Measurements from ENCODE around the gene SPDYC. TPM values are rescaled to one million over a fixed set of nuclear protein-coding genes. Genes with fewer than 3 reads are reported as not detected.

The SPDYC gene
- total RNA-seq, 2 donors from 2014 or later, result not detected

- Histone ChIP-seq H3K4me3 (no peak overlapping the region), H3K36me3 (peaks cover 66% of the 10 kb centered on the region), H3K4me1 (ENCODE audit: control insufficient read depth in 1 of 2, low read depth in 2 of 2) (no peaks in the 10 kb centered on the region), H3K9me3 (no peaks in the 10 kb centered on the region), H3K27me3 (replicated peaks; ENCODE audit: insufficient read depth) (no peaks in the 10 kb centered on the region), H3K27ac (no peak overlapping the region)
- no peak for ATAC-seq (ENCODE audit: insufficient number of reproducible peaks, low FRiP score, low read depth)
- no peak for DNase-seq (ENCODE audit: low spot score)
- TF ChIP-seq CTCF (IDR thresholded peaks at IDR 0.05), result no peak
Measured at GRCh38 chr11:65209711-65210360, 39.8 kb downstream of the SPDYC start.

GRCh38 chr11:65210361-65210731, 40.3 kb downstream of the SPDYC start:
- Histone ChIP-seq H3K4me1 (ENCODE audit: control insufficient read depth in 1 of 2, low read depth in 2 of 2) (no peaks in the 10 kb centered on the region), H3K27me3 (replicated peaks; ENCODE audit: insufficient read depth) (no peaks in the 10 kb centered on the region), H3K9me3 (no peaks in the 10 kb centered on the region), H3K36me3 (peaks cover 61% of the 10 kb centered on the region), H3K4me3 (no peak overlapping the region), H3K27ac (no peak overlapping the region)
- no peak for DNase-seq (ENCODE audit: low spot score)
- no peak for TF ChIP-seq CTCF (IDR thresholded peaks at IDR 0.05)
- ATAC-seq (ENCODE audit: insufficient number of reproducible peaks, low FRiP score, low read depth), result no peak

GRCh38 chr11:65210748-65211147, 40.7 kb downstream of the SPDYC start:
- ATAC-seq (ENCODE audit: insufficient number of reproducible peaks, low FRiP score, low read depth) (no peak), DNase-seq (ENCODE audit: low spot score) (no peak)
- Histone ChIP-seq H3K4me3 (no peak overlapping the region), H3K27me3 (replicated peaks; ENCODE audit: insufficient read depth) (no peaks in the 10 kb centered on the region), H3K27ac (no peak overlapping the region), H3K36me3 (peaks cover 57% of the 10 kb centered on the region), H3K4me1 (ENCODE audit: control insufficient read depth in 1 of 2, low read depth in 2 of 2) (no peaks in the 10 kb centered on the region), H3K9me3 (no peaks in the 10 kb centered on the region)
- TF ChIP-seq CTCF (IDR thresholded peaks at IDR 0.05), result no peak

- no peaks in the 10 kb centered on the region for H3K27me3 ChIP-seq (replicated peaks; ENCODE audit: insufficient read depth)
- no peaks in the 10 kb centered on the region for H3K9me3 ChIP-seq
- ATAC-seq (ENCODE audit: insufficient number of reproducible peaks, low FRiP score, low read depth) (no peak), DNase-seq (ENCODE audit: low spot score) (no peak)
- H3K4me3 ChIP-seq, result no peak overlapping the region
- no peak for TF ChIP-seq CTCF (IDR thresholded peaks at IDR 0.05)
- no peak overlapping the region for H3K27ac ChIP-seq
- no peaks in the 10 kb centered on the region for H3K4me1 ChIP-seq (ENCODE audit: control insufficient read depth in 1 of 2, low read depth in 2 of 2)
- H3K36me3 ChIP-seq, result peaks cover 50% of the 10 kb centered on the region
Measured at GRCh38 chr11:65211293-65212105, 41.5 kb downstream of the SPDYC start.

GRCh38 chr11:65212226-65212801, 42.3 kb downstream of the SPDYC start:
- Histone ChIP-seq H3K4me3 (no peak overlapping the region), H3K36me3 (peaks cover 44% of the 10 kb centered on the region), H3K27me3 (replicated peaks; ENCODE audit: insufficient read depth) (no peaks in the 10 kb centered on the region), H3K4me1 (ENCODE audit: control insufficient read depth in 1 of 2, low read depth in 2 of 2) (no peaks in the 10 kb centered on the region), H3K27ac (no peak overlapping the region), H3K9me3 (no peaks in the 10 kb centered on the region)
- TF ChIP-seq CTCF (IDR thresholded peaks at IDR 0.05), result no peak
- ATAC-seq (ENCODE audit: insufficient number of reproducible peaks, low FRiP score, low read depth) (no peak), DNase-seq (ENCODE audit: low spot score) (no peak)
